Caco-2 (cell line): ENCODE measurements around the gene CCDC50. TPM values are rescaled to one million over a fixed set of nuclear protein-coding genes. Genes with fewer than 3 reads are reported as not detected.

ENCODE experiments used
- Bru-seq: library from RNA; stranded (reverse); fragments of 400-500 nt; gene quantifications from one replicate; lab custom pipeline; 2021; lab: Mats Ljungman, UMichigan
- BruChase-seq, 2 experiments: library from RNA; stranded (reverse); fragments of 400-500 nt; gene quantifications; one replicate each; lab custom pipeline; 2021; lab: Mats Ljungman, UMichigan
- BruUV-seq: library from RNA; stranded (reverse); fragments of 400-500 nt; replicated peaks from 2 replicates; lab custom pipeline; 2021; lab: Mats Ljungman, UMichigan
- CTCF ChIA-PET: fragments of 300-600 bp; sonication (Branson Sonifier 250); formaldehyde crosslinking; loops from one replicate; lab custom pipeline; 2022; ENCODE audit warnings: antibody characterized with exemption; lab: Charles Lee
- POLR2A ChIA-PET: fragments of 300-600 bp; sonication (Branson Sonifier 250); formaldehyde crosslinking; loops from one replicate; lab custom pipeline; 2022; ENCODE audit warnings: antibody characterized with exemption; lab: Charles Lee
- DNase-seq, 2 experiments: peaks; one replicate each; pipeline versions ENCODE4 v3.0.0 to v3.0.0-alpha.2; 2020 to 2022
- H3K27me3 ChIP-seq: replicated peaks from 2 replicates; pipeline ENCODE4 v1.6.0; 2011; ENCODE audit warnings: low read length; ENCODE audit not compliant: control insufficient read depth, insufficient read depth
- H3K36me3 ChIP-seq: 2 replicates; pipeline ENCODE4 v1.5.1; 2011; ENCODE audit warnings: low read length; ENCODE audit not compliant: control insufficient read depth, insufficient read depth
- H3K4me1 ChIP-seq: fragments of 250-450 bp; sonication (Bioruptor Pico); 2 replicates; pipeline ENCODE4 v1.5.1; 2020; ENCODE audit warnings: mild to moderate bottlenecking
- H3K4me3 ChIP-seq: 2 replicates; pipeline ENCODE4 v1.5.1; 2011; ENCODE audit warnings: low read depth, mild to moderate bottlenecking, control low read depth, low read length
- H3K9me3 ChIP-seq: fragments of 250-450 bp; sonication (Bioruptor Pico); 2 replicates; pipeline ENCODE4 v1.5.1; 2020; ENCODE audit warnings: mild to moderate bottlenecking, moderate library complexity
- H3K27ac Mint-ChIP-seq: one replicate; pipeline ENCODE4 v1.8.0; 2022; ENCODE audit warnings: mixed read lengths; ENCODE audit not compliant: unreplicated experiment
- H3K27me3 Mint-ChIP-seq: one replicate; pipeline ENCODE4 v1.8.0; 2022; ENCODE audit warnings: mixed read lengths; ENCODE audit not compliant: insufficient read depth, unreplicated experiment
- H3K36me3 Mint-ChIP-seq: one replicate; pipeline ENCODE4 v1.8.0; 2022; ENCODE audit warnings: mild to moderate bottlenecking, mixed read lengths; ENCODE audit not compliant: insufficient read depth, unreplicated experiment
- H3K4me1 Mint-ChIP-seq: one replicate; pipeline ENCODE4 v1.8.0; 2022; ENCODE audit warnings: low read depth, mixed read lengths; ENCODE audit not compliant: unreplicated experiment
- H3K4me3 Mint-ChIP-seq: one replicate; pipeline ENCODE4 v1.8.0; 2022; ENCODE audit warnings: mild to moderate bottlenecking, moderate library complexity, mixed read lengths; ENCODE audit not compliant: unreplicated experiment
- H3K9me3 Mint-ChIP-seq: one replicate; pipeline ENCODE4 v1.8.0; 2022; ENCODE audit warnings: mixed read lengths; ENCODE audit not compliant: unreplicated experiment
- intact Hi-C: fragments of 100-400 bp; cut with micrococcal nuclease; formaldehyde crosslinking; loops from one replicate; pipeline ENCODE4 v1.10.0; 2022; ENCODE audit not compliant: unreplicated experiment
- long read RNA-seq: library from polyadenylated mRNA; stranded (forward); transcript quantifications from one replicate; pipeline ENCODE4 v2.0.0, GENCODE V29; 2022
- total RNA-seq: library from RNA; stranded (reverse); gene quantifications from 2 replicates; pipeline ENCODE4 v1.2.3, GENCODE V29; 2022
- TF ChIP-seq, protein P1 (sequence below), 2 experiments: fragments of 200-600 bp in 1 of 2; IDR thresholded peaks; 1 replicate in 1 of 2; 2 replicates in 1 of 2; pipeline versions ENCODE4 v1.5.1 to v1.8.0; 2011 to 2022; ENCODE audit warnings: antibody characterized with exemption in 1 of 2, control low read depth in 1 of 2, inconsistent platforms in 1 of 2, low read depth in 1 of 2, low read length in 1 of 2, mild to moderate bottlenecking in 1 of 2, moderate library complexity in 1 of 2; ENCODE audit not compliant: insufficient read depth in 1 of 2, severe bottlenecking in 1 of 2, unreplicated experiment in 1 of 2

The CCDC50 gene
- total RNA-seq (49.5 and 53.1 TPM in 2 replicates), Bru-seq, nascent RNA (percentile 91 among the genes with signal in this experiment), BruChase-seq, experiment 1, labeled RNA remaining after a 2-hour chase (percentile 86 among the genes with signal in this experiment), BruChase-seq, experiment 2, labeled RNA remaining after a 6-hour chase (percentile 85 among the genes with signal in this experiment)
- long read RNA-seq, full-length matches to known transcripts: 55 of 73 reads
- long read RNA-seq, partial matches to known transcripts: 5 of 73 reads
- long read RNA-seq, other reads (novel, unspliced or antisense): 13 of 73 reads

- DNase-seq: peak; percentile 80 to 84
- ChIA-PET CTCF (interaction anchor here (0.7 kb wide), 1 partner anchor 13 kb away, joined by 3 read pairs; no protein-coding TSS in a partner anchor), POLR2A (interaction anchor here (1.7 kb wide), 1 partner anchor 16 kb away, joined by 9 read pairs; no protein-coding TSS in a partner anchor)
- Histone ChIP-seq H3K9me3 (no peaks in the 10 kb centered on the region), H3K4me3 (peak within 1 kb of the TSS; percentile 50), H3K4me1 (peaks cover 26% of the 10 kb centered on the region), H3K27me3 (no peaks in the 10 kb centered on the region), H3K36me3 (no peaks in the 10 kb centered on the region)
- Mint-ChIP-seq H3K27me3 (no peaks in the 10 kb centered on the region), H3K36me3 (peaks cover 20% of the 10 kb centered on the region), H3K27ac (peak within 1 kb of the TSS; percentile 69), H3K4me3 (peak within 1 kb of the TSS; percentile 73), H3K9me3 (no peaks in the 10 kb centered on the region), H3K4me1 (peaks cover 31% of the 10 kb centered on the region)
- TF ChIP-seq, protein P1, sequence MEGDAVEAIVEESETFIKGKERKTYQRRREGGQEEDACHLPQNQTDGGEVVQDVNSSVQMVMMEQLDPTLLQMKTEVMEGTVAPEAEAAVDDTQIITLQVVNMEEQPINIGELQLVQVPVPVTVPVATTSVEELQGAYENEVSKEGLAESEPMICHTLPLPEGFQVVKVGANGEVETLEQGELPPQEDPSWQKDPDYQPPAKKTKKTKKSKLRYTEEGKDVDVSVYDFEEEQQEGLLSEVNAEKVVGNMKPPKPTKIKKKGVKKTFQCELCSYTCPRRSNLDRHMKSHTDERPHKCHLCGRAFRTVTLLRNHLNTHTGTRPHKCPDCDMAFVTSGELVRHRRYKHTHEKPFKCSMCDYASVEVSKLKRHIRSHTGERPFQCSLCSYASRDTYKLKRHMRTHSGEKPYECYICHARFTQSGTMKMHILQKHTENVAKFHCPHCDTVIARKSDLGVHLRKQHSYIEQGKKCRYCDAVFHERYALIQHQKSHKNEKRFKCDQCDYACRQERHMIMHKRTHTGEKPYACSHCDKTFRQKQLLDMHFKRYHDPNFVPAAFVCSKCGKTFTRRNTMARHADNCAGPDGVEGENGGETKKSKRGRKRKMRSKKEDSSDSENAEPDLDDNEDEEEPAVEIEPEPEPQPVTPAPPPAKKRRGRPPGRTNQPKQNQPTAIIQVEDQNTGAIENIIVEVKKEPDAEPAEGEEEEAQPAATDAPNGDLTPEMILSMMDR (IDR thresholded peaks at IDR 0.05; ENCODE audit: insufficient read depth in 1 of 2, low read depth in 1 of 2, low read length in 1 of 2, severe bottlenecking in 1 of 2, unreplicated experiment in 1 of 2): no peak
- no TSS peak for BruUV-seq
- intact Hi-C loops: no loop called here
Observed at GRCh38 chr3:191328962-191329653, at the start of gene CCDC50. TSS of gene CCDC50 (plus strand) at chr3:191329394. CDS start at chr3:191329675, 281 bp downstream.

DNA sequence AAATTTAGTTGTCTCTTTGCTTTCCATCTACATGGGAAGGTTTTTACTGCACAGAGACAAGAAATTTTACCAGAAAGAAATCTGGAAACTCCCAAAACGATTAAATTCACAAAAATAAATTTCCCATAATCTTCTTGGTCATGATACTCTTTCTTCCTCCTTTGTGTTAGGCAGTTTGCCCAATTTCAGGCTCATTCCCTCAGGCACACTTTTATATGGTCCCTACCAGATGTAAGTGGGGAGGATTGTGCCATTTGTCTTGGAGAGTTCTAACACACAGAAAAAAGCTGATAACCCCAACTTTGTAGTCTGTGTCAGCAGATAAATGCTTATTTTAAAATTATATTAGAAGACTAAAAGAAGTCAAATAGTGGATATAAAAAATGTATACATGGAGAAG is 49.1 kb upstream of the CCDC50 start:
- Histone ChIP-seq H3K9me3 (no peaks in the 10 kb centered on the region), H3K4me1 (no peaks in the 10 kb centered on the region), H3K36me3 (no peaks in the 10 kb centered on the region), H3K27me3 (no peaks in the 10 kb centered on the region), H3K4me3 (no peak overlapping the region)
- Mint-ChIP-seq H3K9me3 (no peaks in the 10 kb centered on the region), H3K27ac (no peak overlapping the region), H3K4me3 (no peak overlapping the region), H3K27me3 (no peaks in the 10 kb centered on the region), H3K36me3 (no peaks in the 10 kb centered on the region), H3K4me1 (no peaks in the 10 kb centered on the region)
- ChIA-PET POLR2A (no interaction called here), CTCF (no interaction called here)
- TF ChIP-seq, protein P1 (IDR thresholded peaks at IDR 0.05; ENCODE audit: insufficient read depth in 1 of 2, low read depth in 1 of 2, low read length in 1 of 2, severe bottlenecking in 1 of 2, unreplicated experiment in 1 of 2): no peak
- no peak for DNase-seq
- BruUV-seq: no TSS peak
- intact Hi-C loops: no loop called here

DNA sequence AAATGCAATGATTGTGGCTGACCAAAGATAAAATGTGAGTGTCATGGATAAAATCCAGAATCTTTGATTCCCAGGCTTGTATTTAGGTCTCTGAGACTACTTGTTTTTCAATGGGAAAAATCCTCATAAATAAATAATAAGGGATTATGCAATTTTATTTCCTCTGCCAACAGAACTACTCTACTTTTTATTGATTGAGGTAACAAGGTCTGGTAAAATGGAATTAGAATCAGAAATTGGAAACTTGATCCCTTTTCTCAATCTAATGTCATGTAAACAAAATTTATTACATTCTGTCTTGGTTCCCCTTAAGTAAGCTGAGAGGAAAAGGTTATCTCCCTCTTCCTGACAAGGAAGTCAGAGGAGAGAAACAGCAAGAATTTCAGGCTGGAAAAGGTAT is 48.3 kb upstream of the CCDC50 start:
- intact Hi-C loops: no loop called here
- no peaks in the 10 kb centered on the region for H3K9me3 ChIP-seq
- H3K4me3 Mint-ChIP-seq: no peak overlapping the region

More for the DNA sequence above, 48.3 kb upstream of the CCDC50 start:
- no TSS peak for BruUV-seq
- H3K4me3 ChIP-seq: no peak overlapping the region
- no peaks in the 10 kb centered on the region for H3K36me3 ChIP-seq
- ChIA-PET POLR2A (no interaction called here), CTCF (no interaction called here)
- TF ChIP-seq, protein P1 (IDR thresholded peaks at IDR 0.05; ENCODE audit: insufficient read depth in 1 of 2, low read depth in 1 of 2, low read length in 1 of 2, severe bottlenecking in 1 of 2, unreplicated experiment in 1 of 2): no peak
- H3K27me3 ChIP-seq: no peaks in the 10 kb centered on the region
- no peak for DNase-seq
- H3K4me1 ChIP-seq: no peaks in the 10 kb centered on the region
- no peaks in the 10 kb centered on the region for H3K9me3 Mint-ChIP-seq
- H3K4me1 Mint-ChIP-seq: no peaks in the 10 kb centered on the region
- no peaks in the 10 kb centered on the region for H3K36me3 Mint-ChIP-seq
- no peaks in the 10 kb centered on the region for H3K27me3 Mint-ChIP-seq
- H3K27ac Mint-ChIP-seq: no peak overlapping the region
